GM12864 (cell line): ENCODE data around the gene BCL2L11.

Experiments
- DNase-seq: peaks from one replicate; pipeline ENCODE4 v3.0.0-alpha.2; 2011; ENCODE audit warnings: low read depth
- H3K4me3 ChIP-seq: 2 replicates; pipeline ENCODE4 v1.5.1; 2011; ENCODE audit warnings: mild to moderate bottlenecking, low read depth, low read length, control low read depth
- CTCF ChIP-seq: IDR thresholded peaks from 2 replicates; pipeline ENCODE4 v1.5.1; 2011; ENCODE audit warnings: low read depth, mild to moderate bottlenecking, moderate library complexity, low read length, control low read depth, inconsistent platforms; ENCODE audit errors: missing control alignments

BCL2L11 gene

GRCh38 chr2:111162718-111163331 lies 42.1 kb downstream of the BCL2L11 start:
- no peak for DNase-seq
- no peak overlapping the region for H3K4me3 ChIP-seq
- no peak for TF ChIP-seq CTCF

DNA sequence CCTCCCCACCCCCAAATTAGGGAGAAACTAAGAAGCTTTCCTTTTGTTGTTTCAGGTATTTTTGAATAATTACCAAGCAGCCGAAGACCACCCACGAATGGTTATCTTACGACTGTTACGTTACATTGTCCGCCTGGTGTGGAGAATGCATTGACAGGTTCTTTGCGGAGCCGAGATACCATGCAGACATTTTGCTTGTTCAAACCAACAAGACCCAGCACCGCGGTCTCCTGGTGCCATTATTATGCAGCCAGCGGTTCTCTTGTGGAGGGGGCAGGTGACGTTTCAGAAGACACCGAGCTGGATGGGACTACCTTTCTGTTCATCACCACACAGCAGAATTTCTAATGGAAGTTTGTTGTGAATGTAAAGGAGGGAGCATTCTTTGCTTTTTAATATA lies 43.4 kb downstream of the BCL2L11 start:
- no peak overlapping the region for H3K4me3 ChIP-seq
- no peak for TF ChIP-seq CTCF
- no peak for DNase-seq

- no peak for DNase-seq
- TF ChIP-seq CTCF, result no peak
- no peak overlapping the region for H3K4me3 ChIP-seq
Observed at GRCh38 chr2:111165084-111165483, 44.4 kb downstream of the BCL2L11 start.

DNA sequence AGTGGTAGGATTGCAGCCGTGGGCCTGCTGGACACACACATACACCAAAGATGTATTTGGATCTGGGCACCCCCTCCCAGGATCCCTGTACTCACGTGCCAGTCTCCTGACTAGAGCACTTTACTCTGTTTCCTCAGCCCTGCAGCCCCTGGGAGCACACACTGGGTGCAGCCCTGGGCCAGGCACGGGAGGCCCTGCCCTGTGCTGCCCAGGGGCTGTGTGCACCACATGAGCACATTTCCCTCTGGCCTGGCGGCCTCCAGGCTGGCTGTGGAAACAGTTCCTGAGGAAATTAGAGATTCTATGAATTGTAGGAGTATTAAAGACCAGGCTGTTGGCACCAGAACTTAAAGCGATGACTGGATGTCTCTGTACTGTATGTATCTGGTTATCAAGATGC lies 45.4 kb downstream of the BCL2L11 start:
- H3K4me3 ChIP-seq, result no peak overlapping the region
- DNase-seq, result no peak
- TF ChIP-seq CTCF, result no peak

DNA sequence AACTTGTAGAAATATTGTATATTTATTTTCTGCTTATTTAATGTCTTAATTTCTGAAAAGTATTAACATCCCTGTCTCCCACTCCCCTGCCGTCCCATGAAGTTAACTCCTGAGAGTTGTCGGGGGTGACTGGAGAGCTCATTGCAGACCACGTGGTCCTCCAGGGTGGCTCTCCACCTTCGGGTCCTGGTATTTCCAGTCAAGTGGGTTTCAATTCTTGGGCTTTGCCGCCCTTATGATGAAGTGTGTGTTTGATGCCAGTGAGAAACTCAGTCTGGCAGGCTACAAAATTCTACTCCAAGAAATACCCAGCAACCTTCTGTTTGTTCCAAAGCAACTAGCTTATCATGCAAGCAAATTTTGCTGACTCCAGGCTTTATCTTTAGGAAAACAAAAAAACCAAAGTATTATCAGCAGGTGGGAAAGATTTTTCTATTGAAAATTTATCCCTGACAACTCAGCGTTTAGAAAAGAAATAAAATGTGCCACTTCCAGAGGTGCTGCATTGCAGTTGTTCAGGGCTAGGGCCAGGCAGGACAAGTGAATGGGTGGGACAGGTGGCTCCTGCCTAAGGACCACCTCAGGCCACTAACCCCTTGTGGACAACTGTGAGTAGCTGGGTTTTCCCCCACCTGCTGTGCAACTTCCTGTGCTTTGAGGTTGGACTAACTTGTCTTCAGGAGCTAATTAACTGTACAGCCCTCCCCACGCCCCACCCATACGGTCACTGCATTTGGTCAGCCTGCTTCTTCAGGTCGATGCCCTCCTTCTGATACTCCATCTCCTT lies 46.6 kb downstream of the BCL2L11 start:
- no peak for TF ChIP-seq CTCF
- no peak for DNase-seq
- no peak overlapping the region for H3K4me3 ChIP-seq

DNA sequence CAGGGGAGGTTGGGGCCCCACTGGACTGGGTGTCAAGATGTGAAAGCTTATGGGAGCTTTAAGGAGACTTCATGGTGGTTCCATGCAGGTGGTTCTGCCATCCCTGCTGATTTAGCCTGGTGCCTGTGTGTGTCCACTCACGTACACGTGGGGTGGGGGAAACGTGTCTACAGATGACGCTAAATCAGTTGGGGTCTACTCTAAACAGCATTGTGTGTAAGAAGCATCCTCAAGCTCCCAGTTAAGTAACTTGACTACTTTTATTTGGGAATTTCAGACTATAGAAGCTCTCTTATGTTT lies 47.1 kb downstream of the BCL2L11 start:
- DNase-seq, result no peak
- no peak overlapping the region for H3K4me3 ChIP-seq
- no peak for TF ChIP-seq CTCF

DNA sequence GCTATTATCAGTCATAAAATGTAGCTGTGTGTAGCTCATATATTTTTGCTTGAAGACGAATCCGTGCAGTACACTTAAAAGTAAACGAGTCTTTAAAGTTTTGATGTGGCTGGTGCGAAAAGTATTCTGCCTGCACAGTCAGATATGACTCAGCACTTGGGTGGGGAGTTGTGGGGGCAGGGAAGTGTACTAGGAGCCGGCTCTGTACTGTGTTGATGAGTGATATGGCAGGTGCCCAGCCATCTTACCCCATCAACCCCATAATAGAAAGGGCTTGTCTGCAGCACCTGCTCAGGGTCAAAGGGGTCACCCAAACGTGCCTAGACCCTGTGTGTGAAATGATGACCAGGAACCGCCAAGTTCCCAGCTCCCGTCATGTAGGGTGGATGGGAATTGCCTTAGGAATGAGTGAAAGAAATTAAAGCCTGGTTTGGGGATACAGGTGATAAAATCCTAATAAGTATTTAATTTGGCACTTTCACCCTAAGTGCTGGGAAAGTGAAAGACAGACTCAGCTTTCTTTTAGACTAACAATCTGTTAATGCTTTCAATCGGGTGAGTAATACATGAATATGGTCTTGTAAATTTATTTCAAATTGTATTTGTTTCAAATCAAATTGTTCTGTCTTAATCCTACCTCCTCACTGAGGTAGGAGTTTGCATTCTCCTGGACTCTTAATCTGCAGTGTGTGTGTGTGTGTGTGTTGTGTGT lies 48.0 kb downstream of the BCL2L11 start:
- TF ChIP-seq CTCF, result no peak
- no peak overlapping the region for H3K4me3 ChIP-seq
- DNase-seq, result peak; percentile 40
